EH (cell line): ENCODE results near the gene LRRC74A.

Source experiments
- DNase-seq: peaks from one replicate; pipeline ENCODE4 v3.0.0-alpha.2; 2015; ENCODE audit warnings: low read depth

Gene LRRC74A

GRCh38 chr14:76826122-76826521 lies at the start of gene LRRC74A:
LRRC74A (plus strand) TSS chr14:76826408; CDS start chr14:76826698, 290 bp downstream.
- no peak for DNase-seq

- DNase-seq = no peak
Measured at GRCh38 chr14:76776428-76777251, 49.6 kb upstream of the LRRC74A start.

GRCh38 chr14:76777721-76778120 lies 48.5 kb upstream of the LRRC74A start:
- DNase-seq = no peak

- DNase-seq = no peak
Measured at GRCh38 chr14:76778546-76779215, 47.5 kb upstream of the LRRC74A start.

GRCh38 chr14:76779221-76780057 lies 46.8 kb upstream of the LRRC74A start:
- no peak for DNase-seq

- no peak for DNase-seq
Measured at GRCh38 chr14:76780058-76780345, 46.2 kb upstream of the LRRC74A start.

GRCh38 chr14:76780360-76780759 lies 45.8 kb upstream of the LRRC74A start:
- DNase-seq = no peak

- DNase-seq = peak; percentile 31
Measured at GRCh38 chr14:76780875-76781647, 45.1 kb upstream of the LRRC74A start.

- DNase-seq = peak; percentile 45
Measured at GRCh38 chr14:76781648-76782051, 44.6 kb upstream of the LRRC74A start.

GRCh38 chr14:76782115-76782884 lies 43.9 kb upstream of the LRRC74A start:
- no peak for DNase-seq

GRCh38 chr14:76782885-76783566 lies 43.2 kb upstream of the LRRC74A start:
- no peak for DNase-seq

GRCh38 chr14:76784266-76784874 lies 41.8 kb upstream of the LRRC74A start:
- no peak for DNase-seq

GRCh38 chr14:76784881-76785280 lies 41.3 kb upstream of the LRRC74A start:
- peak; percentile 83 for DNase-seq

GRCh38 chr14:76786601-76787000 lies 39.6 kb upstream of the LRRC74A start:
- no peak for DNase-seq

- DNase-seq = no peak
Measured at GRCh38 chr14:76792422-76792821, 33.8 kb upstream of the LRRC74A start.

GRCh38 chr14:76793324-76793723 lies 32.9 kb upstream of the LRRC74A start:
- DNase-seq = no peak

- no peak for DNase-seq
Measured at GRCh38 chr14:76793956-76794355, 32.3 kb upstream of the LRRC74A start.

GRCh38 chr14:76806446-76806845 lies 19.8 kb upstream of the LRRC74A start:
- no peak for DNase-seq

- DNase-seq = no peak
Measured at GRCh38 chr14:76808011-76808410, 18.2 kb upstream of the LRRC74A start.

GRCh38 chr14:76808990-76809389 lies 17.2 kb upstream of the LRRC74A start:
- no peak for DNase-seq
